ENCODE results near the gene RALB.

RALB gene

DNA sequence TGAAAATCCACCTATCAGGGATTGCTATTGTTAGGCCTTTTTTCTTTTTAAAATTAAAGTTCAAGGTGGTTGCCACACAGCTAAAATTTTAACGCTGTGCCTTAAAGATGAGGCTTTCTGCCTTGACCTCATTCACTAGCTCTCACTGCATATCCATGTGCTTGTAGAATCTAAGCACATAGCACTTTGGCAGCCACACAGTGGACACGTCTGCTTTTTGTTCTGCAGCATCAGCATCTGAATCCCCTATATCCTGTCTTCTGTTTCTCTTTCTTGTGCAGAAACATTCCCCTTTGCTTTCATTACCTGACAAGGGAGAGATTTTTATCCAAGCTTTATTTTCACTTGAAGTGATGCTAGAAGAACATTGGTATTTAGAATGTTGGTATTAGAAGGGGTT lies 38.1 kb downstream of the RALB start:
- no peaks in the 10 kb centered on the region for H4K20me1 ChIP-seq (ENCODE audit: control insufficient read depth, insufficient read depth, low read depth, low read length)
- H3K4me1 ChIP-seq (ENCODE audit: control insufficient read depth, low read length), result peaks cover 23% of the 10 kb centered on the region
- no peaks in the 10 kb centered on the region for H3K79me2 ChIP-seq (ENCODE audit: control insufficient read depth, low read length)
- H3K27me3 ChIP-seq (ENCODE audit: control insufficient read depth, low read length), result no peaks in the 10 kb centered on the region
- H3K9me2 ChIP-seq (replicated peaks; ENCODE audit: control insufficient read depth, low read length), result no peaks in the 10 kb centered on the region
- H3K36me3 ChIP-seq (ENCODE audit: control insufficient read depth, low read length), result peaks cover 3% of the 10 kb centered on the region; the same call in 1 of the 2 replicates
- no peak for TF ChIP-seq EZH2phosphoT487 (IDR thresholded peaks at IDR 0.05; ENCODE audit: borderline replicate concordance, low read length)
- TF ChIP-seq, protein P1, sequence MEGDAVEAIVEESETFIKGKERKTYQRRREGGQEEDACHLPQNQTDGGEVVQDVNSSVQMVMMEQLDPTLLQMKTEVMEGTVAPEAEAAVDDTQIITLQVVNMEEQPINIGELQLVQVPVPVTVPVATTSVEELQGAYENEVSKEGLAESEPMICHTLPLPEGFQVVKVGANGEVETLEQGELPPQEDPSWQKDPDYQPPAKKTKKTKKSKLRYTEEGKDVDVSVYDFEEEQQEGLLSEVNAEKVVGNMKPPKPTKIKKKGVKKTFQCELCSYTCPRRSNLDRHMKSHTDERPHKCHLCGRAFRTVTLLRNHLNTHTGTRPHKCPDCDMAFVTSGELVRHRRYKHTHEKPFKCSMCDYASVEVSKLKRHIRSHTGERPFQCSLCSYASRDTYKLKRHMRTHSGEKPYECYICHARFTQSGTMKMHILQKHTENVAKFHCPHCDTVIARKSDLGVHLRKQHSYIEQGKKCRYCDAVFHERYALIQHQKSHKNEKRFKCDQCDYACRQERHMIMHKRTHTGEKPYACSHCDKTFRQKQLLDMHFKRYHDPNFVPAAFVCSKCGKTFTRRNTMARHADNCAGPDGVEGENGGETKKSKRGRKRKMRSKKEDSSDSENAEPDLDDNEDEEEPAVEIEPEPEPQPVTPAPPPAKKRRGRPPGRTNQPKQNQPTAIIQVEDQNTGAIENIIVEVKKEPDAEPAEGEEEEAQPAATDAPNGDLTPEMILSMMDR (IDR thresholded peaks at IDR 0.05; ENCODE audit: low read depth, low read length, poor library complexity, severe bottlenecking), result no peak
- H3K4me2 ChIP-seq (ENCODE audit: low read length), result no peak overlapping the region
- H3K4me3 ChIP-seq (ENCODE audit: low read length), result no peak overlapping the region
- H3K9me3 ChIP-seq (ENCODE audit: control insufficient read depth, insufficient read depth, low read length), result no peaks in the 10 kb centered on the region
- H3K27ac ChIP-seq (ENCODE audit: low read depth, low read length), result no peak overlapping the region
- no peaks in the 10 kb centered on the region for H3F3A ChIP-seq (ENCODE audit: control insufficient read depth, insufficient read depth)

DNA sequence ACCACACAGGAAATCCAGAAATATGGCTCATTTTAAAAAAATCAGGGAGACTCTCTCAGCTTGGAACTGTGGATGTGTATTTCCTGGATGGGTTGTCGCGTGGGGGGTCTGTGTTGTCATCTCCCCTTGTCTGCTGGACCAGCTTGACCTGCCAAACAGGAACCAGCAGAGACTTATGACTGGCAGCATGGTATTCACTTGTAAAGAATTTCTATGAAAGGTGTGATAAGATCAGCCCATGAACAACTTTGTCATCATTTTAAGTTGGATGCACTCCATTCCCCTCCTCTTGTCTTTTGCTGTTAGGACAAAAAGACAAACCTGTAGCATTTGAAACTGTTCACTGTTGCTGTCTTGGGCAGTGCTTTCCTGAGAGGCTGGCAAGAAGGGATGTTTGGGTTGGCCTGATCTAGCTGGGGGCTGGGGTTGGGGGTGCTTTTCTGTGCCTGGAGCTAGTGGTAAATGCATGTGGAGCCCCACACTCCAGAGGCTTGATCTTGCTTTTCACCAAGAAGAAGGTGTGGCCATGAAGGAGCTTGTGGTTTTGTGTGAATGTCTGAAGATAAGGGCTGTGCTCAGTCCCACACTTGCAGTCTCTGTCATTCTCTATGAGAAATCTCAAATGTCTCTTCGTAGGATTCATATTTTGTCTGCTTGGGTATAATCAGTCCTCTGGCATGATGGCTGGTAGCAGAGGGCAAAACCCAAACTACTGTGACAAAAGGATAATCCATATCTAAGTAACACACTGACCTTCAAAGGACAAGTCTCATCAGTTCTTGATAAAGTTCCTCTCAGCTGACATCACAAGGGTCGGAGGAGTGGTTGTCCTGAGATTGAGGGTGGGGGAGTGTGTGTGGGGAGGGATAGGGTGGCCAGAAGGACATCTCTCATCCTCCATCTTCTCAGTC lies 39.0 kb downstream of the RALB start:
- Histone ChIP-seq H3K27me3 (ENCODE audit: control insufficient read depth, low read length) (no peaks in the 10 kb centered on the region), H4K20me1 (ENCODE audit: control insufficient read depth, insufficient read depth, low read depth, low read length) (no peaks in the 10 kb centered on the region), H3K4me1 (ENCODE audit: control insufficient read depth, low read length) (peaks cover 23% of the 10 kb centered on the region), H3K9me2 (replicated peaks; ENCODE audit: control insufficient read depth, low read length) (no peaks in the 10 kb centered on the region), H3K4me3 (ENCODE audit: low read length) (no peak overlapping the region), H3F3A (ENCODE audit: control insufficient read depth, insufficient read depth) (no peaks in the 10 kb centered on the region), H3K9me3 (ENCODE audit: control insufficient read depth, insufficient read depth, low read length) (no peaks in the 10 kb centered on the region), H3K4me2 (ENCODE audit: low read length) (no peak overlapping the region), H3K27ac (ENCODE audit: low read depth, low read length) (no peak overlapping the region), H3K36me3 (ENCODE audit: control insufficient read depth, low read length) (peaks cover 3% of the 10 kb centered on the region; the same call in 1 of the 2 replicates), H3K79me2 (ENCODE audit: control insufficient read depth, low read length) (no peaks in the 10 kb centered on the region)
- TF ChIP-seq EZH2phosphoT487 (IDR thresholded peaks at IDR 0.05; ENCODE audit: borderline replicate concordance, low read length), result no peak
- TF ChIP-seq, protein P1 (IDR thresholded peaks at IDR 0.05; ENCODE audit: low read depth, low read length, poor library complexity, severe bottlenecking), result no peak

DNA sequence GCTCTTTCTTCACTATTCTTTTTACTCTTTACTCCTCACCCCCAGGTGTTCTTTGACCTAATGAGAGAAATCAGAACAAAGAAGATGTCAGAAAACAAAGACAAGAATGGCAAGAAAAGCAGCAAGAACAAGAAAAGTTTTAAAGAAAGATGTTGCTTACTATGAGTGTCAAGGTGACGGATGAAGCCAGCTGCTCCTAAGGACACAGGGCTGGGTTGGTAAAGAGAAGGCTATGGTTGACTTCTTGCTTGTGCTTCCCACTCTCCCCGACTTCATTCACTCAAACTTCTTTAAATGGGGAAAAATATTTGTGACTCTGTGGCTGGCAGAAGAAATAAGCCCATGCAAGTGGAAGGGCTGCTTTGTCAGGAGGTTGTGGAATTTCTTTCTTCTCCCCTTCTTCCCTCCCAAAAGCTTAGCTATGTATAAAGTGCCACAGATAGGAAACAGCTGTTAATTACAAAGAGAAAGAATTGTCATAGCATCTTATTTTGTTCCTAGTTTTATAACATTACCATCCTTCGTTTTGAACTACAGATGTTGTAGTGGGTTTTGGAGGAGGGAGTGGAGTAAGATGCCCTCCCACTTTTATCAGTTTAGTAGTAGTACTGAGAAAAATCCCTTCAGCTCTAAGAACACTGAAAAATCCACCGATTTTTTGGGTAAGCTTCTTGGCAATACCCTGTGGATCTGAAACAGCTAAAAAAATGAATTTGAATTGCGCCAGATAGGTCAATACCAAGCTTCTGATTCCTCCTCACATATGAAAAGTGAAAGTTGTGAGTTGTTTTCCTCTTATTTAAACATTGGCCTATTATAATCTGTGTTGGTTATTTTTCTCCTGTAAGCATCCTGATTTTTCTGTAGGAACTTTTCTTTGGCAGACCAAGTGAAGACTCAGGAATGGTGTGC lies 40.7 kb downstream of the RALB start:
- H3F3A ChIP-seq (ENCODE audit: control insufficient read depth, insufficient read depth), result no peaks in the 10 kb centered on the region
- H4K20me1 ChIP-seq (ENCODE audit: control insufficient read depth, insufficient read depth, low read depth, low read length), result no peaks in the 10 kb centered on the region
- H3K4me3 ChIP-seq (ENCODE audit: low read length), result 0 out of 2 replicates have a peak overlapping the region, but pooled peaks have one; percentile 15
- H3K9me2 ChIP-seq (replicated peaks; ENCODE audit: control insufficient read depth, low read length), result no peaks in the 10 kb centered on the region
- no peaks in the 10 kb centered on the region for H3K27me3 ChIP-seq (ENCODE audit: control insufficient read depth, low read length)
- H3K4me1 ChIP-seq (ENCODE audit: control insufficient read depth, low read length), result peaks cover 12% of the 10 kb centered on the region
- H3K79me2 ChIP-seq (ENCODE audit: control insufficient read depth, low read length), result no peaks in the 10 kb centered on the region
- peaks cover 3% of the 10 kb centered on the region; the same call in 1 of the 2 replicates for H3K36me3 ChIP-seq (ENCODE audit: control insufficient read depth, low read length)
- TF ChIP-seq, protein P1 (IDR thresholded peaks at IDR 0.05; ENCODE audit: low read depth, low read length, poor library complexity, severe bottlenecking), result no peak
- no peak for TF ChIP-seq EZH2phosphoT487 (IDR thresholded peaks at IDR 0.05; ENCODE audit: borderline replicate concordance, low read length)
- peak overlapping the region; percentile 38 for H3K4me2 ChIP-seq (ENCODE audit: low read length)
- H3K9me3 ChIP-seq (ENCODE audit: control insufficient read depth, insufficient read depth, low read length), result no peaks in the 10 kb centered on the region
- no peak overlapping the region for H3K27ac ChIP-seq (ENCODE audit: low read depth, low read length)
